Activated CD8-positive, alpha-beta memory T cell treated with anti-CD3 and anti-CD28 coated beads for 1 hour (primary cell): ENCODE measurements around the gene EIF2AK3.
"Not testable (repeated sequence)": the region's sequence is repeated elsewhere in the genome, so short reads cannot be mapped to it uniquely, and the experiment has no call there.

ENCODE experiments used
- DNase-seq, 2 donors: peaks; one replicate each; pipeline ENCODE4 v3.0.0-alpha.2; 2020; ENCODE audit warnings: low read depth in 1 of 2; ENCODE audit errors: extremely low read depth in 1 of 2

EIF2AK3 gene

DNA sequence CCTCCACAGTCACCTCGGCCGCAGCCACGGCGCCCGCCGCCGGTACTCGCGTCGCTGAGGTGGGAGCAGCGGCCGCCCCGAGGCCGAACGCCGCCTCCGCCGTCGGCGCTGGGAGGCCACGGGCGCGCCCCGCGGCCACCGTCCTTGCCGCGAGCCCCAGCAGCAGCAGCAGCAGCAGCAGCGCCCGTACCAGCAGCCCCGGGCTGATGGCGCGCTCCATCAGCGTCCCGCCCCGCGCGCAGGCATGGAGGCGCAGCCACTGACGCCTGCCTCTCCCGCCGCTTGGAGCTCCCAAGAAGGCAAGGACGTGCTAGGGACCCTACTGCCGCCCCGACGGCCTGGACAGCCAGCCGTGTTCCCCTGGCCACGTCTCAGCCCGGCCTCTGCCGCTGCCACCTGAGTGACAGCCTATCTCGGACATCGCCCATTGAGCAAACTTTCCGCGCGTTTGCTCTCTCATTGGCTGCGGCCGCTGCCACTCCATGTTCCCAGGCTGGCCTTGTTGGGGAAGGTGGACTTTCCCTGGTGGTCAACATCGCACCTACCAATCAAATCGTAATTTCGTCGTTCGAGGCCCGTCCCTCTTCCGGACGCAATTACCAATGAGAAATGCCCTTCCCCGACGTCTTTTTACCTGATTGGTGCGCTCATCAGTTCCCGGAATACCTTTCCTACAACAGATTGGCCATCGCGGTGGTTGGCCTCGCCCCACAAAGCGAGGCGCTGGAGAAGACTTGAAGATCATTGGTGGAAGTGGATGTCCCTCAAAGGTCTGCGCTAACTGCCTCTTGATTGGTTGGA, at the start of gene EIF2AK3:
Gene EIF2AK3, minus strand, starts transcription at position 410 of the 801 bp plus-strand sequence. Its CDS starts 190 bp downstream, at position 220.
- peak; percentile 83 to 89 for DNase-seq

DNA sequence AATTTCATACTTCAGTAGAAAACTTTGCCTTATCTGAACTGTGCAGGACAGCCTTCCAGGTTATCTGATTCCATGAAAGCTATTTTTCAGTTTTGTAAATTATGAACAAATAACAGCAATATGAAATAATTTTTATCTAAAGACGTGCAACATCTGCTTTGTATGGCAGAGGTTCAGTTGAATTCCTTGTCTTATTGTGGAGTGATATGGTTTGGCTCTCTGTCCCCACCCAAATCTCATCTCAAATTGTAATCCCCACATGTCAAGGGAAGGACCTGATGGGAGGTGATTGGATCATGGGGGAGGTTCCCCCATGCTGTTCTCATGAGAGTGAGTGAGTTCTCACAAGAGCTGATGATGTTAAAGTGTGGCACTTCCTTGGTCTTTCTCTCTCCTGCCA, 46.1 kb upstream of the EIF2AK3 start:
- DNase-seq = no peak

DNA sequence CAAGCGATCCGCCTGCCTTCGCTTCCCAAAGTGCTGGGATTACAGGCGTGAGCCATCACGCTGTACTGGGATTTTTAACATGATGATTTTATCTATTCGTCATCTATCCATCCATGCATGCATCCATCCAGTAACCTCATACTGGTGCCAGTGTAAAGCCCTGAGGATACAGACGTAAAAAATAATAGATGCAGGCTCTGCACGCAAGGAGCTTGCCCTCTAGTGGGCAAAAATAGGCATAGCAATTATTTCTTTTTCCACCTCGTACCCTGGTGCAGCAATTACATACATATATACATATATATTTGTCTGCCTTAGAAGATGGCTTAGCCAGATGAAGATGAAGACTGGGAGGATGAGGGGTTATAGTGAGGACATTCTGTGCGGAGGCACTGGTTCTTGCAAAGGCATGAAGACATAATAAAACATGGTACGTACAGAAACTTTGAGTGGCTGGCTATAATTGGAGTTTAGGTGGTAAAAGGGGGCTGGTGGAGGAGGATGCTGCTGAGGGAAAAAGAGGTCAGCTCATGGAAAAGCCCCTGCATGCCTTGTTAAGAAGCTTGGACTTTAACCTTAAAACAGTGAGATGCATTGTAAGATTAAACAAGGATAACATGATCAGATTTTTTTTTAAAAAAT, 44.6 kb upstream of the EIF2AK3 start:
- DNase-seq = no peak

DNA sequence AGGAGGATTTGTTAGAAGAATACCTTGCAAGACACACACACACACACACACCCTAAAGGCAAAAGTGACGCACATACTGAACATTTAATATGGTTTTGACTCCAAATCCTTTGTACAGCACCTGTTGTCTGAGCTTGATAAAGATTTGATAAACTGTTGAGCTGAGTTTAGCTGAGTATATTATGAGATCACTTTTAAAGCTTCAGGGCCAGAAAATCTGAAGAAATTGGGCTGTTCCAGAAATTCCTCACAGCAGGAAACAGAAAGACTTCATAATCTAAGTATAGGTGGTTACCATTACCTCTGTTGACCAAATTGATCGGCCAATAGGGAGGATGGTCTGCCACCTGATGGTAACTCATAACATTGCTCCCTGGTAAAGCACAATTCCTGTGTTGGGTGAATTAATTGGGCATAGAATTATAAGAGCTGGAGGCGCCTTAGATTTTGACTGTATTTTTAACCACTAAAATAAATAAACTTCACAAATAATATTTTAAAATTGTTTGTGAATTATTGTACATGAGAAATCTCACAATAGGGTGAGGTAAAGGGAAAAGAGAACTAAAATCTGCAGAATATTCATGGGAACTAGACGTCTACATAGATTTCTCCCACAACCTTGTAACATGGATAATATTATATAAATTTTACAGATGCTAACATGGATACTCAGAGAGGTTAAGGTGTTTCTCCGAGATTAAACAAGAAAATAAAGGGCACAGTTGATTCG, 42.4 kb upstream of the EIF2AK3 start:
- DNase-seq = no peak

DNA sequence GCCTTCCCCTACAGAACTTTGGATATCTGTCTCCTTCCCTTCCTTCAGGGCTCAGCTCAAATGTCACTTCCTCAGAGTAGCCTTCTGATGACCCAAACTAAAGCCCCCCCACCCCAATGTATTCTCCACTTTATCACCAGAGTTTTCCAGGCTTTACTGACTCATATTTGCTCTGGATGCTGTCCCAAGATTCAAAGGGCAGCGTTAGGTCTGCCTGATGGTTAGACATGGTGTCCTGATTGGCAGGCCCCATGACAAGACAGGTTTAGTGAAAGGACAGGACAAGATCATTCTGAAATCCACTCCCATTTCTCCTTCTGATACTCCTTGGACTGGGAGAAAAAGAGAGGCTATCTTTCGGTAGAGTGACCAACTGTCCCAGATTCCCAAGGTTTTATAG, 41.6 kb upstream of the EIF2AK3 start:
- no peak for DNase-seq

DNA sequence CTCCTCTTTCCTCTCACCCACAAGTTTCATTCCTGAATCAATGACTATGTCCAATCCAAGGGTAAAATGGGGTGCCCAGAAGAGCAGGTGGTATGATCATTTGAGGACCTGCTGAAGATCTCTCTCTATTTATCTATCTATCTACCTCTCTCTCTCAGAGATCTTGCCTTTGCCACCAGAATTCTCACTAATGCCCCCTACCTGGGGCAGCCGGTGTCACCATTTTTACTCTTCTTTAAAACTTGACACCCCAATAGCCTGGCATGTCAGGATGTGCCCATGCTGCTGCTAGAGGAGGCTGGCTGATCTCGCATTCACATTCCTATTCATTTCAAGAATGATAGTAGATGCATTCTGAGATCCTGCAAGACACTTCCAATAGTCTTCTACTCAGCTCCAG, 40.0 kb upstream of the EIF2AK3 start:
- no peak for DNase-seq

DNA sequence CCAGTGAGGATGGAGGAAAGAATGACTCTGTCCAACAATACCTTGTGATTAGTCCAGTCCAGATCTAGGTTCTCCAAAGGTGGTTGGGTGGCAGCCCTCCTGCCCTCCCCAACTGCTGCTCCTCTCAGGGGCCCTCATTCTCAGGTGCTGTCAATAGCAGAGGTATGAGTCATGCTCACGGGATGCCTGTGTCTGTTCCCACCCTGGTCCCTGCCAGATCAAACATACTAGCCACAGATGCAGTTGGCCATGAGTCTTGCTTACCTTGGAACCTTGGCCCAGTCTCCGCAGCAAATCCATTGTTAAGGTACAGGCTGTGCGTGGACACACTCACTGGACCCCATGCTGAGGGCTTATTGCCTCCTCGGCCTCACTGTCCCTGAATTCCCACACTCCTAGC, 39.3 kb upstream of the EIF2AK3 start:
- DNase-seq = no peak

DNA sequence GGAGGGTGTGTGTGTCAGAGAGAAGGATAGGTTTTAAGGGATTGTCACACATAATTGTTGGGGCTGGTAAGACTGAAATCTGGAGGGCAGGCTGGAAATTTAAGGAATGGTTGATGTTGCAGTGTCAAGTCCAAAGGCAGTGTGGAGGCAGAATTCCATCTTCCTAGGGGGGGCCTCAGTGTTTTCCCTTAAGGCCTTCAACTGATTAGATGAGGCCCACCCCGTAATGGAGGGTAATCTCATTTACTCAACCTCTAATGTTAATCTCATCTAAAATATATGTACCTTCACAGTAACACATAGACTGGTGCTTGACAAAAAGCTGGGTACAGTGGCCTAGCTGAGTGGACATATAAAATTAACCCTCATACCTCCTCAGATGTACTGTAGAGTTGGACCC, 33.4 kb upstream of the EIF2AK3 start:
- no peak for DNase-seq

DNA sequence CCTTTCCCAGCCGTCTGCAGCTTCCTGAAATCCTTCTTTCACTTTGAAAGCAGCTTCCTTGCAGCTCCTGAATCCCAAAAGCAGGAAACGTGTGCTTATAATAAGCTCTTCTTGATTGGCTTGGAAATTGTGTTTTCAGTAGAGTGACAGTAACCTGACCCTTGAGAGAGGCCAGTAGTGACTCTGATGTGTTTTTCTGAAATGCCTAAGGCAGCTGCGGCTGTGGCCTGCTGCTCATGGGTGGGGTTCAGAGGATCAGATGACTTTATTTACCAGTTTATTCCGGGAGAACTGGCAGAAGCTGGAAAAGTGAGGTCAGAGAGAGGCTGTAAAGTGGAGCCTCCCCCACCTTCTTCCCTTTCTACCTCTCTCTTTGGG, 32.3 kb upstream of the EIF2AK3 start:
- DNase-seq = no peak

DNA sequence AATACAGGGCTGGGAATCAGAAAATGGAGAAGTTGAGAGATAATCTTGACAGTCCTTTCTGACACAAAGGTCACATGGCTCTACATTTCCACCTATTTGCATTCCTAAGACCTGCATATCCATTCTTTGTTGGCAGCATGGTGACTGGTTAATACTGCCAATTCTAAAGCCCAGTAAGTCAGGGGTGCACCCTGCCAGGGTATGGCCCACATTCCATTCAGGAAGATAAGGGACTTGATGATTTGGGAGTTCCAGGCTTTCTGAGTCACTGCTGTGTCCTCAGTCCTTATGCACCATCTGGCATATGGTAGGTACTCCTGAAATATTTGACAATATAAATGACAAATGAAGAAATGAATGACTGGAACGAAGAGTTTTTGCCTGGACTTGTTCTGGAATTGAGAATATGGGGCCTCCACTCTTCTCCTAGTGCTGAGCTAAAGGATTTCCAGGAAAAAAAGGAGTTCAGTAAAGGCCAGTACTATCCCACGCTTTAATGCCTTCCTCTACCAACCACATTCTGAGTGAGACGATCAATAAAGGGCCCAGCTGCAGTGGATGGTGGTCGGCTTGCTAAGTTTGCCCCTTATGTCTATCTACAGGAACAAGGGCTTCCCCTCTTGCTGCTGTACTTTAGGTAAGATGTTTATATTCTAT, 31.7 kb upstream of the EIF2AK3 start:
- no peak for DNase-seq

DNA sequence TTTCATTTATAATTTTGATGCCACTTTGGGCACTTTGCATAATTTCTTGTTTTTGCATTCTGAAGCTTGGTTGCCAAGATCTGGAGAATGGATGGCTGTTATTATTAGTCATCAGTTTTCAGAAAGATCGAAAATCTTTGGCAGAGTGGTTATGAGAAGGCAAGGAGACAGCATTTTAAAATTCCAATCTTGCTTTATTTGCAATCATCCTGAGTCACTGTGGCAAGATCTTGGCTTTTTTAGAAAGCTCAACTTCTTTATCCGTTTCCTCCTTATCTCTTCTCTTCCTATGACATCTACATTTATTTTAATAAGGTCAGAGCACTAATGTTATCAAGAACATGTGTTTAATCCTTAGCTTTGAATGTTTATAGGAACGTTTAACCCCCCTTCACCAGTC, 31.1 kb upstream of the EIF2AK3 start:
- DNase-seq = no peak

DNA sequence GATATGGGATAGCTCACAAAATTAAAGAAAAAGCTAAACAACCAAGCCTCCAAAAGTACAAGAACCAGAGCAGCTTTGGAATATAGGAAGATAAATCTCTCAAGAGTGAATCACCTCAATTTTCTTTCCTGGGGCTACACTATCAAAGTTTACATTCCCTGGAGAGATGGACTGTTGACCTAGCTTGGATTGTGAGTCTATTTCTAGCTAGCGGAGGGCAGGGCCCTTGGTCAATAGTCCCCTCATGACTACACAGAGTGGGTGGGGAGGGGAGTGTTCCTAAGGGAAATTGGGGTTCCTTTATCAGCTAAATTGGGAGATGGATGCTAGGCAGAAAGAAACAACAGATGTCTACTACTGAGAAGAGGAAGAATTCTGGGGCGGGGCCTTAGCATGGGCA, 29.9 kb upstream of the EIF2AK3 start:
- DNase-seq = no peak

DNA sequence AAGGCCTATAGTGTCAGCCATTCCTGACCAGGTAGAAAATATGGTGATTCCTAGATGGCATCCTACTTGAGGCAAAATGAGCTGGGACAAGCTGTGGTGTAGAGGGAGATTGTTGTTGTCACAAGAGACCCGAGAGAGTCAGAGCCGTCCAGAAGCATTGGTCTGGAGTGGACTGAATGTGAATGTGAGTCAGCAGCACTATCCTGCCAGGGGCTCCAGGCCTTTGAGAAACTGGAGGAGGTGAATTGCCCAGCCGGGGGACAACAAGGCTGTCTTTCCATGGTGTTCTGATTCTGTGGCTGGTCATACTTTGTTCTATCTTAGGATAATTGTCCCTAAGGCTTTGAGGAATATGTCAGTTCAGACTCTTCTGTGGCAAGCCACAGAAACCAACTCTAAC, 29.4 kb upstream of the EIF2AK3 start:
- no peak for DNase-seq

DNA sequence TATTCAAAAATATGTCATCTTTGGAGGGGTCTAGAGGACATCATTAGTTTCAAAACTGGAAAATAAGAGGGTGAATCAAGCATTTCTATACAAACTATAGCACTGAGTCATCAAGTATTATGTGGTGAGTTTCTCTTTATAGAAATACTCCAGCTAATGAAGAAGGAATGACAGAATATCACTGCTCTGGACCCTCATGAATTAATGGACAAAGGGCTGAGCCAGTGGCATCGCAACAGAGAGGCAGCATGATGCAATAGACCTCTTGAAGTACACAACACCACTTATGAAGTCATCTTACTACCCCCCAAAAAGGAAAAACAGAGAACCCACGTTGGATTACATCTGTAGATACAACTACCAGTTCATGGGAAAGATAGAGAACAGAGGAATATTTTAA, 27.4 kb upstream of the EIF2AK3 start:
- no peak for DNase-seq

DNA sequence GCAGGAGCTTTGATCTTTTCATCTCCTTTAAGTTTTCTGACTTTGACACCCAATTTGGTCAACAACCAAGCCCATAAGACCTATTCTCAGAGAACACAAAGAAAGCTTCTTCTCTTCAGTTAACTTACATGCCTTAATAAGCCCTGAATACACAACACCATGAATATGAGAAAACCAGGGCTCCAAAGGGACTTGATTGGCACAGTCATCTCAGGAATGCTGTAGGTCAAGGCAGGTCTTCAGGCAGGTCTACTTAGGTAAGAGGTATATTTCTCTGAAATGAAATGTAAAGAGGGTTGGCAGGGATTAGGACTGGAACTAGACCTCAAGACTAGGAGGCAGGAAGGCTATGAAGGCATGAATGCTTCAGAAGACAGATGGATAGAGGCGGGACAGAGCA, 24.4 kb upstream of the EIF2AK3 start:
- DNase-seq = no peak

DNA sequence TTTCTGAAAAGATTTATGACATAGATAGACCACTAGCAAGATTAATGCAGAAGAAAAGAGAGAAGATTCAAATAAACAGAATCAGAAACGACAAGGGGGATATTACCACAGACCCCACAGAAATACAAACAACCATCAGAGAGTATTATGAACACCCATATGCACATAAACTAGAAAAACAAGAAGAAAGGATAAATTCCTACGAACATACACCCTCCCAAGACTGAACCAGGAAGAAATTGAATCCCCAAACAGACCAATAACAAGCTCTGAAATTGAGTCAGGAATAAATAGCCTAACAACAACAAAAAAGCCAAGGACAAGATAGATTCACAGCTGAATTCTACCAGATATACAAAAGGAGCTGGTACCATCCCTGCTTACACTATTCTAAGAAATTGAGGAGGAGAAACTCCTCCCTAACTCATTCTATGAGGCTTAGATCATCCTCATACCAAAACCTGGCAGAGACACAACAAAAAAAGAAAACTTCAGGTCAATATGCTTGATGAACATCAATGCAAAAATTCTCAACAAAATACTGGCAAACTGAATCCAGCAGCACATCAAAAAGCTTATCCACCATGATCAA, 18.1 kb upstream of the EIF2AK3 start:
- not testable (repeated sequence) for DNase-seq

DNA sequence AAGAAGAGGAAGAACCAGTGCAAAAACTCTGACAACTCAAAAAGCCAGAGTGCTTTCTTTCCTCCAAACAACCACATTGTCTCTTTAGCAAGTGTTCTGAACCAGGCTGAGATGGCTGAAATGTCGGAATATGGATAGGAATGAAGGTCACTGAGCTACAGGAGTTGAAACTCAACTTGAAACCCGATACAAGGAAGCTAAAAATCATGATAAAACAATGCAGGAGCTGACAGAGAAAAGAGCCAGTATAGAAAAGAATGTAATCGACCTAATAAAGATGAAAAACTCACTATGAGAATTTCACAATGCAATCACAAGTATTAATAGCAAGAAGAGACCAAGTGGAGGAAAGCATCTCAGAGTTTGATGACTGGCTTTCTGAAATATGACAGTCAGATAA, 15.0 kb upstream of the EIF2AK3 start:
- no peak for DNase-seq

DNA sequence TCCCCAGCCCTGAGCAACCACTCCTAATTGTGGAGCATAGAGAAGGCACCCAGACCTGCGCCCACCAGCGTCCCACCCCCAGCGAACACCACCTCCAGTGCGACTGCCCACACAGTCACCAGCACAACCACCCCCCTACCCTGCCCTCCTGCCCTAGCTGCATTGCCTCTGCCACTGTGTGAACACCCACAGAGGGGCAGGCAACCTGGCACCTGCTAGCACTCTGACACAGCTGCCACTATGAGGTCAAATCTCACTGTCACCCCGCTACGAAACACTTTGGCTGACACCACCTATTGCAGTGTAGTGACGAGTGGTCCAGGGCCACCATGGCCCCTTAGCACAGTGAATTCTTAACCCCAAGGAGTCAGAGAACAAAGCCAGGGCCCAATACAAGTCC, 14.1 kb upstream of the EIF2AK3 start:
- no peak for DNase-seq

DNA sequence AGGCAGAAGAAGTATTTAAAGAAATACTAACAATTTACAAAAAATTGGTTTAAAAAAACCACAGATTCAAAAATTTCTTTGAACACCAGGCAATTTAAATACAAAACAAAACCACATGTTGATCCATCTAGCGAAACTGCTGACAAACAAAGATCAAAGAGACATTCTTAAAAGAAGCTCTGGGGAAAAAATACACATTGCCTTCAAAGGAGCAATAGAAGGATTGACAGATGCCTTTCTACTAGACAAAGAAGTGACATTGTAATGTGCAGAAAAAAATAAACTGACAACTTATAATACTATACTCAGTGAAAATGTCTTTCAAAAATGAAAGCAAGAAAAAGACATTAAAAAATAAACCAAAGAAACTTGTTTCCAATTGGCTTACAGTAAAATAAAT, 12.6 kb upstream of the EIF2AK3 start:
- no peak for DNase-seq

DNA sequence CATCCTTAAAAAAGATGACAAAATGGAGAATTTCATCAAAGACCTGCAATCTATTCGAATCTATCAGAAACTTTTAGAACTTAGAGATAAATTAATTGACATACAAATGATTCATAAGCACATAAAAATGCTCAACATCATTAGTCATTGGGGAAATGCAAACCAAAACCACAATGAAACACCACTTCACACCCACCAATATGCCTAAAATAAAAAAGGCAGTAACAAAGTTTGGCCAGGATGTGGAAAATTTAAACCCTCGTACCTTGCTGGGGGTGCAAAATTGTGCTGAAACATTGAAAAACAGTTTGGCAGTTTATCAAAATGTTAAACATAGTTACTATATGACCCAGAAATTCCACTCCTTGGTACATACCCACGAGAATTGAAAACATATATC, 11.5 kb upstream of the EIF2AK3 start:
- DNase-seq = no peak

DNA sequence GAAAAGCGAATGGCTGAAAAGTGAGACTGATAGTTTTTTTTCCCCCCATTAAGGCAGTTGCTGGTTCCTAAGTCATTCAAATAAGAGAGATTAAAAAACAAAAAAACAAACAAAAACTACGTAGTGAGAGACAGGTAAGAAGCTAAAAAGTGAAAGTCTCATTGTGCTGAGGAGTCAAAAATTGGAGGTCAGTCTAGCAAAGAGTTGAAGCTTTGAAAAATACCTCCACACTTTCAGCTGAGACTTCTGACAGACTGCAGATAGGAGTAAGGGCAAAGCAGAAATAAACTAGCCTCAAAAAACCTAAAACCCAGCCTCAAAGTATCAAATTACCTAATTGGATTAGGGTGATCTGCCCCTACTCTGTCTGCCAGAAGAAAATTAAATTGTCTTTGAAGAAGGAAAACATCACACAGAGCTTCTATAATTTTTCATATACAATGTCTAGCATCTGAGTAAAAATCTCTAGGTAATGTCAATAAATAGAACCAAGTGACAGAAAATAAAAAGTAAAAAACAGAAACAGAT, 10.9 kb upstream of the EIF2AK3 start:
- DNase-seq = no peak
